HepG2 (cell line): ENCODE data around the gene BICRAL. TPM values are rescaled to one million over a fixed set of nuclear protein-coding genes. Genes with fewer than 3 reads are reported as not detected.

Source experiments
- CCDC6 ChIP-seq: sonication (generic); formaldehyde crosslinking; IDR thresholded peaks from 2 replicates; pipeline ENCODE4 v1.8.1; 2022; ENCODE audit warnings: mild to moderate bottlenecking, missing genetic modification reagents, moderate library complexity
- FOXM1 ChIP-seq: sonication (generic); formaldehyde crosslinking; IDR thresholded peaks from 2 replicates; pipeline ENCODE4 v1.5.0; 2020; ENCODE audit warnings: missing genetic modification reagents
- MED1 ChIP-seq: sonication (generic); formaldehyde crosslinking; IDR thresholded peaks from 2 replicates; pipeline ENCODE4 v1.4.0; 2020; ENCODE audit warnings: missing genetic modification reagents
- NFE2L1 ChIP-seq: sonication (generic); formaldehyde crosslinking; IDR thresholded peaks from 2 replicates; pipeline ENCODE4 v1.4.0; 2020; ENCODE audit warnings: missing genetic modification reagents, mild to moderate bottlenecking, borderline replicate concordance
- NPAS2 ChIP-seq: sonication (generic); formaldehyde crosslinking; IDR thresholded peaks from 2 replicates; pipeline ENCODE4 v1.8.0; 2022; ENCODE audit warnings: mild to moderate bottlenecking, missing genetic modification reagents, borderline replicate concordance
- PTBP1 ChIP-seq: fragments of 200-400 bp; formaldehyde crosslinking; IDR thresholded peaks from 2 replicates; pipeline ENCODE4 v1.6.1; 2018; ENCODE audit warnings: low read length, low read depth; ENCODE audit not compliant: poor library complexity, severe bottlenecking
- SIN3B ChIP-seq: fragments of 150-350 bp; IDR thresholded peaks from 2 replicates; pipeline ENCODE4 v1.6.1; 2014; ENCODE audit warnings: low read length
- TAF1 ChIP-seq: sonication (generic); formaldehyde crosslinking; IDR thresholded peaks from 2 replicates; pipeline ENCODE4 v1.4.0; 2020; ENCODE audit warnings: missing genetic modification reagents
- ZEB1 ChIP-seq: IDR thresholded peaks from 2 replicates; pipeline ENCODE4 v1.6.1; 2012; ENCODE audit warnings: mild to moderate bottlenecking, low read depth, inconsistent platforms; ENCODE audit not compliant: insufficient replicate concordance
- ZNF230 ChIP-seq: sonication (generic); formaldehyde crosslinking; IDR thresholded peaks from 2 replicates; pipeline ENCODE4 v1.4.0; 2020; ENCODE audit warnings: mild to moderate bottlenecking, missing genetic modification reagents
- ZNF280D ChIP-seq: sonication (generic); formaldehyde crosslinking; IDR thresholded peaks from 2 replicates; pipeline ENCODE4 v1.5.1; 2020; ENCODE audit warnings: mild to moderate bottlenecking, missing genetic modification reagents
- ZNF441 ChIP-seq: sonication (generic); formaldehyde crosslinking; IDR thresholded peaks from 2 replicates; pipeline ENCODE4 v1.7.0; 2021; ENCODE audit warnings: missing genetic modification reagents, borderline replicate concordance
- ZNF556 ChIP-seq: sonication (generic); formaldehyde crosslinking; IDR thresholded peaks from 2 replicates; pipeline ENCODE4 v1.4.0; 2020; ENCODE audit warnings: mild to moderate bottlenecking, missing genetic modification reagents, borderline replicate concordance
- ZNF574 ChIP-seq: sonication (generic); formaldehyde crosslinking; IDR thresholded peaks from 2 replicates; pipeline ENCODE4 v1.4.0; 2020; ENCODE audit warnings: missing genetic modification reagents
- ZNF724P ChIP-seq: sonication (generic); formaldehyde crosslinking; IDR thresholded peaks from 2 replicates; pipeline ENCODE4 v1.8.0; 2022; ENCODE audit warnings: missing genetic modification reagents, borderline replicate concordance
- ZSCAN21 ChIP-seq: sonication (generic); formaldehyde crosslinking; IDR thresholded peaks from 2 replicates; pipeline ENCODE4 v1.8.0; 2022; ENCODE audit warnings: mild to moderate bottlenecking, missing genetic modification reagents, moderate library complexity, borderline replicate concordance
- polyA plus RNA-seq, 8 experiments: library from polyadenylated mRNA; depleted of rRNA in 3 of 8; stranded (reverse) in 7 of 8; unstranded in 1 of 8; fragments of >200 nt; fragmentation: Illumina TruSeq in 4 of 8; extraction: Trizol in 4 of 8; gene quantifications; 2 replicates each; pipeline versions ENCODE4 v1.2.1 to v1.2.3, GENCODE V29; 2011 to 2016; ENCODE audit warnings: low read depth in 4 of 8, missing spikeins in 1 of 8, mixed read lengths in 1 of 8; ENCODE audit not compliant: insufficient read depth in 1 of 8
- total RNA-seq, 5 experiments: library from RNA; depleted of rRNA; stranded (reverse); fragments of >200 nt; fragmentation: Illumina TruSeq; extraction: Trizol; gene quantifications; 2 replicates each; pipeline ENCODE4 v1.2.3, GENCODE V29; 2016; ENCODE audit warnings: low read depth in 1 of 5
- TF ChIP-seq, protein P1 (sequence below): sonication (generic); formaldehyde crosslinking; IDR thresholded peaks from 2 replicates; pipeline ENCODE4 v1.5.0; 2020; ENCODE audit warnings: missing genetic modification reagents, mild to moderate bottlenecking, borderline replicate concordance
- TF ChIP-seq, protein P2 (sequence below): sonication (generic); formaldehyde crosslinking; IDR thresholded peaks from 2 replicates; pipeline ENCODE4 v1.4.0; 2020; ENCODE audit warnings: missing genetic modification reagents
- TF ChIP-seq, protein P3 (sequence below): sonication (generic); formaldehyde crosslinking; IDR thresholded peaks from 2 replicates; pipeline ENCODE4 v1.4.0; 2020; ENCODE audit warnings: low read depth, mild to moderate bottlenecking, missing genetic modification reagents

The BICRAL gene
- total and polyA plus RNA-seq, 2 of the 13 experiments (the other 11 are each of a cell fraction or from before 2014, with no cell fraction given) = 5.0 to 13.5 TPM

DNA sequence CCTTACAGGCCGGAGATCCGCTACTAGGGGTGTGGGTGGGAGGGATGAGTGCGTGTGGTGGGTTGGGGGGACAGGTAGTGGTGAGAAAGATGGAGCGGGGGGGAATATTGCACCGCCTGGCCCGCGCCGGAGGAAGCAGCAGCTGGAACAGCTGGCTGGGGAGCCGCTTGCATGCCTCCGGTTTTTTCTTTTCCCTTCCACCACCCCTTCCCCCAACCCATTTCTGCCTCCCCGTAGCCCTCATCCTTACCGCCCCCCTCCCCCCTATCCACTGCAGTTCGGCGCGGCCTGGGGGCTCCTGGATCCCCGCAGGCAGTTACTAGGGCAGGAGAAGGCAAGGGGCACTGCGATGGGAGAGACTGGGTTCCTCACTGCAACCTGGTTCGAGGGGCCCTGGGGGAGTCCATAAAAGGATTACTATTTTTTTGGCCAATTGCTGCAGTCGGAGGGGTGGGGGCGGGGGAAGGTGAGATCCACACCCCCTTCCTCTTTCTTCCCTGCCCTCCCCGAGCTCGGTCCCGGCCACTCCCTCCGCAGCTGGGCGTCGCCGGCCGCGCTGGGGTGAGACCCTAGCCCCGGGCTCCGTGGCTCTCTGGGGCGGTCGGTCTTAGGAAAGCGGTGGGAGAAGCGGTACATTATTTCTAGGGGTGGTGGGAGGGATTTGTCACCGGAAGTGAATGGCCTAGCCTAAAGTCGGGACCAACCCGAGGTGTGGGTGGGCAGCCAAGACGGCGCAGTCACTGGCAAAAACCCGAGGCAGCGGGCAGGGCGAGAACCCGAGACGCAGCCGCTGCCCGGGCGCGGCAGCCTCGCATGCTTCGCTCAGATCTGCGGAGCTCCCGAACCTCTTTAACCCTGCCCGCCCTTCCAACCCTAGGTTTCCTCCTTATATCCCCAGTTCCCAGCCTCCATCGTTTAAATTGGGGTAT is 35.1 kb upstream of the BICRAL start (continued):
- no peak for TF ChIP-seq NFE2L1 (CRISPR knock-in tag)
- TF ChIP-seq ZNF280D (CRISPR knock-in tag) = no peak
- TF ChIP-seq ZSCAN21 (CRISPR knock-in tag) = peak; percentile 73
- peak; percentile 86; the same call in 1 of the 2 replicates for TF ChIP-seq CCDC6 (CRISPR knock-in tag)
- peak; percentile 14 for TF ChIP-seq ZEB1
- peak; percentile 79 for TF ChIP-seq ZNF574 (CRISPR knock-in tag)
- TF ChIP-seq SIN3B = peak; percentile 46; the same call in 1 of the 2 replicates
- no peak for TF ChIP-seq FOXM1 (CRISPR knock-in tag)
- TF ChIP-seq PTBP1 = no peak
- TF ChIP-seq, protein P1, sequence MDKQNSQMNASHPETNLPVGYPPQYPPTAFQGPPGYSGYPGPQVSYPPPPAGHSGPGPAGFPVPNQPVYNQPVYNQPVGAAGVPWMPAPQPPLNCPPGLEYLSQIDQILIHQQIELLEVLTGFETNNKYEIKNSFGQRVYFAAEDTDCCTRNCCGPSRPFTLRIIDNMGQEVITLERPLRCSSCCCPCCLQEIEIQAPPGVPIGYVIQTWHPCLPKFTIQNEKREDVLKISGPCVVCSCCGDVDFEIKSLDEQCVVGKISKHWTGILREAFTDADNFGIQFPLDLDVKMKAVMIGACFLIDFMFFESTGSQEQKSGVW (CRISPR knock-in tag) = peak; percentile 25; the same call in 1 of the 2 replicates
- TF ChIP-seq MED1 (CRISPR knock-in tag) = peak; percentile 70
- TF ChIP-seq ZNF556 = peak; percentile 94
- TF ChIP-seq, protein P2, sequence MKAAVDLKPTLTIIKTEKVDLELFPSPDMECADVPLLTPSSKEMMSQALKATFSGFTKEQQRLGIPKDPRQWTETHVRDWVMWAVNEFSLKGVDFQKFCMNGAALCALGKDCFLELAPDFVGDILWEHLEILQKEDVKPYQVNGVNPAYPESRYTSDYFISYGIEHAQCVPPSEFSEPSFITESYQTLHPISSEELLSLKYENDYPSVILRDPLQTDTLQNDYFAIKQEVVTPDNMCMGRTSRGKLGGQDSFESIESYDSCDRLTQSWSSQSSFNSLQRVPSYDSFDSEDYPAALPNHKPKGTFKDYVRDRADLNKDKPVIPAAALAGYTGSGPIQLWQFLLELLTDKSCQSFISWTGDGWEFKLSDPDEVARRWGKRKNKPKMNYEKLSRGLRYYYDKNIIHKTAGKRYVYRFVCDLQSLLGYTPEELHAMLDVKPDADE (CRISPR knock-in tag) = peak; percentile 9; the same call in 1 of the 2 replicates
- no peak for TF ChIP-seq ZNF724P (CRISPR knock-in tag)
- TF ChIP-seq TAF1 (CRISPR knock-in tag) = peak; percentile 91
- no peak for TF ChIP-seq ZNF441 (CRISPR knock-in tag)
- TF ChIP-seq, protein P3, sequence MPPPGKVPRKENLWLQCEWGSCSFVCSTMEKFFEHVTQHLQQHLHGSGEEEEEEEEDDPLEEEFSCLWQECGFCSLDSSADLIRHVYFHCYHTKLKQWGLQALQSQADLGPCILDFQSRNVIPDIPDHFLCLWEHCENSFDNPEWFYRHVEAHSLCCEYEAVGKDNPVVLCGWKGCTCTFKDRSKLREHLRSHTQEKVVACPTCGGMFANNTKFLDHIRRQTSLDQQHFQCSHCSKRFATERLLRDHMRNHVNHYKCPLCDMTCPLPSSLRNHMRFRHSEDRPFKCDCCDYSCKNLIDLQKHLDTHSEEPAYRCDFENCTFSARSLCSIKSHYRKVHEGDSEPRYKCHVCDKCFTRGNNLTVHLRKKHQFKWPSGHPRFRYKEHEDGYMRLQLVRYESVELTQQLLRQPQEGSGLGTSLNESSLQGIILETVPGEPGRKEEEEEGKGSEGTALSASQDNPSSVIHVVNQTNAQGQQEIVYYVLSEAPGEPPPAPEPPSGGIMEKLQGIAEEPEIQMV (CRISPR knock-in tag) = peak; percentile 76; the same call in 1 of the 2 replicates
- TF ChIP-seq ZNF230 (CRISPR knock-in tag) = peak; percentile 95
- no peak for TF ChIP-seq NPAS2 (CRISPR knock-in tag)
